Keratinocyte (primary cell): Measurements from ENCODE around the gene LSM12. TPM values are rescaled to one million over a fixed set of nuclear protein-coding genes. Genes with fewer than 3 reads are reported as not detected.

Experiments used
- DNase-seq: peaks from one replicate; pipeline ENCODE4 v3.0.0-alpha.2; 2011; ENCODE audit warnings: low read depth, missing footprints, low spot score
- FAIRE-seq: peaks from 2 replicates; lab custom pipeline; 2011; peaks lifted over from hg19 to GRCh38; lab: Jason Lieb, UNC
- H2AFZ ChIP-seq: 2 replicates; pipeline ENCODE4 v1.6.0; 2012; ENCODE audit warnings: low read length, control low read depth, inconsistent platforms; ENCODE audit not compliant: control insufficient read depth
- H3K27ac ChIP-seq: 2 replicates; pipeline ENCODE4 v1.5.1; 2011; ENCODE audit warnings: low read length; ENCODE audit not compliant: control insufficient read depth, insufficient read depth
- H3K27me3 ChIP-seq: 3 replicates; pipeline ENCODE4 v1.6.0; 2011; ENCODE audit warnings: low read length; ENCODE audit not compliant: control insufficient read depth, insufficient read depth; ENCODE audit errors: extremely low read depth
- H3K36me3 ChIP-seq, 2 experiments: 2 replicates in 1 of 2; 3 replicates in 1 of 2; pipeline ENCODE4 v1.5.1; 2011; ENCODE audit warnings: low read length in 2 of 2, mild to moderate bottlenecking in 1 of 2; ENCODE audit not compliant: control insufficient read depth in 2 of 2, insufficient read depth in 2 of 2; ENCODE audit errors: extremely low read depth in 1 of 2
- H3K4me1 ChIP-seq: 3 replicates; pipeline ENCODE4 v1.5.1; 2011; ENCODE audit warnings: low read length; ENCODE audit not compliant: control insufficient read depth, insufficient read depth; ENCODE audit errors: extremely low read depth
- H3K4me2 ChIP-seq: 3 replicates; pipeline ENCODE4 v1.6.0; 2011; ENCODE audit warnings: low read depth, low read length; ENCODE audit not compliant: control insufficient read depth, insufficient read depth; ENCODE audit errors: extremely low read depth
- H3K4me3 ChIP-seq, 3 experiments: fragments of 200-600 bp in 1 of 3; sonication (generic) in 1 of 3; 2 replicates in 2 of 3; 3 replicates in 1 of 3; pipeline ENCODE4 v1.5.1; 2011 to 2016; ENCODE audit warnings: low read length in 3 of 3, mild to moderate bottlenecking in 3 of 3, control low read depth in 2 of 3, inconsistent platforms in 1 of 3, low read depth in 1 of 3, mixed read lengths in 1 of 3, mixed run types in 1 of 3, moderate library complexity in 1 of 3; ENCODE audit not compliant: control insufficient read depth in 2 of 3, insufficient read depth in 2 of 3; ENCODE audit errors: extremely low read depth in 1 of 3
- H3K79me2 ChIP-seq: 2 replicates; pipeline ENCODE4 v1.6.0; 2012; ENCODE audit warnings: low read length; ENCODE audit not compliant: control insufficient read depth, insufficient read depth
- H3K9ac ChIP-seq: 3 replicates; pipeline ENCODE4 v1.6.0; 2011; ENCODE audit warnings: low read length; ENCODE audit not compliant: control insufficient read depth, insufficient read depth; ENCODE audit errors: extremely low read depth
- H3K9me1 ChIP-seq: 3 replicates; pipeline ENCODE4 v1.6.0; 2011; ENCODE audit warnings: low read length; ENCODE audit not compliant: control insufficient read depth, insufficient read depth; ENCODE audit errors: extremely low read depth
- H3K9me3 ChIP-seq: 2 replicates; pipeline ENCODE4 v1.5.1; 2012; ENCODE audit warnings: low read depth, low read length; ENCODE audit not compliant: control insufficient read depth
- H4K20me1 ChIP-seq: 3 replicates; pipeline ENCODE4 v1.6.0; 2011; ENCODE audit warnings: low read length; ENCODE audit not compliant: control insufficient read depth, insufficient read depth; ENCODE audit errors: extremely low read depth
- EZH2 ChIP-seq: IDR thresholded peaks from one replicate; pipeline ENCODE4 v1.6.1; 2012; ENCODE audit warnings: inconsistent platforms, mild to moderate bottlenecking, low read length, moderate library complexity
- dilution Hi-C: fragments of 300-500 bp; cut with MboI; formaldehyde crosslinking; loops from one replicate; pipeline ENCODE4 v1.7.0; 2020; ENCODE audit warnings: low sequenced_read_pairs; ENCODE audit not compliant: extremely low pct_ligation_motif_present
- polyA plus RNA-seq, 5 experiments: library from polyadenylated mRNA; depleted of rRNA in 3 of 5; stranded (reverse) in 3 of 5; stranded (forward) in 1 of 5; unstranded in 1 of 5; fragments of >200 nt; gene quantifications; 1 replicate in 1 of 5; 2 replicates in 3 of 5; 3 replicates in 1 of 5; pipeline versions ENCODE4 v1.2.1 to v1.2.3, GENCODE V29; 2011 to 2012; ENCODE audit warnings: missing spikeins in 2 of 5, low read depth in 1 of 5, low replicate concordance in 1 of 5
- TF ChIP-seq, protein P1 (sequence below), 3 experiments: IDR thresholded peaks in 1 of 3; conservative IDR thresholded peaks in 1 of 3; optimal IDR thresholded peaks in 1 of 3; 2 replicates in 2 of 3; 3 replicates in 1 of 3; pipeline versions ENCODE3 to v1.5.1; 2011; ENCODE audit warnings: low read length in 3 of 3, mild to moderate bottlenecking in 3 of 3, moderate library complexity in 2 of 3, control low read depth in 1 of 3, inconsistent platforms in 1 of 3; ENCODE audit not compliant: insufficient read depth in 2 of 3; ENCODE audit errors: extremely low read depth in 1 of 3

LSM12 gene
- polyA plus RNA-seq, 1 donor (not counting 4 experiments of a cell fraction or from before 2014, with no cell fraction given): 49.5 TPM

DNA sequence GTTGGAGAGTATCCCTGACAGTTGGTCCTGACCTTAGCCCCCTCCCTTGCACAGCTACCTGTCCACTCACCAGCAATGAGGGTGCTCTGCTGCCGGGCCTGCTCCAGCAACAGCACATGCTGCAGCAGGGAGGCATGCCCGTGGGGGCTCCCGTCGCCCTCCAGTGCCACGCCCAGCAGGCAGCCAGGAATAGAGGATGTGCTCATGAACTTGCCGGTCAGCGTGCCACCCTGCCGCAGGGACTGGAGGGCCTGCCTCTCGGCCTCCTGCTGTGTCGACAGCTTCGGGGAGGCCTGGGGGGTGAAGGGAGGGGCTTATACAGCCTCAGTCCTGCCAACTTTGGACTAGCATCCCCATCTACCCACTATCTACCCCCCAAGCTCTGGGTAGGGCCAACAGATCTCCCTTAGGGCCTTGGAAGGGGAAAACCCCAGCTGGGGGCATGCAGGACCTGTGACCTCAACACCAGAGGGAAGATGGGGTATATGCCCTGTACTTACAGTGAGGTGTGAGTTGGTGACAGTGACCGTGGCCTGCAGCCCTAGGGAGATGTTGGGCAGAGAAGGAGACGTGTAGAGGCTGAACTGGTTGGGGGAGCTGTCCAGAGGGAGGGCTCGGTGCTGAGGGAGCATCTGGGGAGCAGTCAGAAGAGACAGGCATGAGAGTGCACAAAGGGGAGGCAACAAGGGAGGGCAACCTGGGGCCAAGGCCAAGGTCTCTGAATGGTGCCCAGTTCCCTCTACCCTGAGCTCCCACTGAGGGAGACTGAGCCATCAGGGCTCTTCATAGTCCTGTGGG, 24.9 kb upstream of the LSM12 start:
- H3K4me3 ChIP-seq: no peak overlapping the region
- H3K9me3 ChIP-seq: no peaks in the 10 kb centered on the region
- no peak overlapping the region for H3K27ac ChIP-seq
- no peak overlapping the region for H3K9ac ChIP-seq
- H3K79me2 ChIP-seq: no peaks in the 10 kb centered on the region
- no peaks in the 10 kb centered on the region for H3K9me1 ChIP-seq
- H3K4me1 ChIP-seq: peaks cover 25% of the 10 kb centered on the region
- FAIRE-seq (no peak), DNase-seq (no peak)
- dilution Hi-C loops: no loop called here
- H2AFZ ChIP-seq: no peak overlapping the region
- H3K36me3 ChIP-seq: peaks cover 0 to 2% of the 10 kb centered on the region in 2 experiments
- no peaks in the 10 kb centered on the region for H4K20me1 ChIP-seq
- H3K27me3 ChIP-seq: no peaks in the 10 kb centered on the region
- TF ChIP-seq EZH2: no peak
- TF ChIP-seq, protein P1, sequence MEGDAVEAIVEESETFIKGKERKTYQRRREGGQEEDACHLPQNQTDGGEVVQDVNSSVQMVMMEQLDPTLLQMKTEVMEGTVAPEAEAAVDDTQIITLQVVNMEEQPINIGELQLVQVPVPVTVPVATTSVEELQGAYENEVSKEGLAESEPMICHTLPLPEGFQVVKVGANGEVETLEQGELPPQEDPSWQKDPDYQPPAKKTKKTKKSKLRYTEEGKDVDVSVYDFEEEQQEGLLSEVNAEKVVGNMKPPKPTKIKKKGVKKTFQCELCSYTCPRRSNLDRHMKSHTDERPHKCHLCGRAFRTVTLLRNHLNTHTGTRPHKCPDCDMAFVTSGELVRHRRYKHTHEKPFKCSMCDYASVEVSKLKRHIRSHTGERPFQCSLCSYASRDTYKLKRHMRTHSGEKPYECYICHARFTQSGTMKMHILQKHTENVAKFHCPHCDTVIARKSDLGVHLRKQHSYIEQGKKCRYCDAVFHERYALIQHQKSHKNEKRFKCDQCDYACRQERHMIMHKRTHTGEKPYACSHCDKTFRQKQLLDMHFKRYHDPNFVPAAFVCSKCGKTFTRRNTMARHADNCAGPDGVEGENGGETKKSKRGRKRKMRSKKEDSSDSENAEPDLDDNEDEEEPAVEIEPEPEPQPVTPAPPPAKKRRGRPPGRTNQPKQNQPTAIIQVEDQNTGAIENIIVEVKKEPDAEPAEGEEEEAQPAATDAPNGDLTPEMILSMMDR (optimal IDR thresholded peaks at IDR 0.05 in 1 of 3, IDR thresholded peaks at IDR 0.05 in 1 of 3, conservative IDR thresholded peaks at IDR 0.05 in 1 of 3; ENCODE audit: extremely low read depth in 1 of 3, insufficient read depth in 2 of 3, low read length in 3 of 3): no peak
- H3K4me2 ChIP-seq: no peak overlapping the region

DNA sequence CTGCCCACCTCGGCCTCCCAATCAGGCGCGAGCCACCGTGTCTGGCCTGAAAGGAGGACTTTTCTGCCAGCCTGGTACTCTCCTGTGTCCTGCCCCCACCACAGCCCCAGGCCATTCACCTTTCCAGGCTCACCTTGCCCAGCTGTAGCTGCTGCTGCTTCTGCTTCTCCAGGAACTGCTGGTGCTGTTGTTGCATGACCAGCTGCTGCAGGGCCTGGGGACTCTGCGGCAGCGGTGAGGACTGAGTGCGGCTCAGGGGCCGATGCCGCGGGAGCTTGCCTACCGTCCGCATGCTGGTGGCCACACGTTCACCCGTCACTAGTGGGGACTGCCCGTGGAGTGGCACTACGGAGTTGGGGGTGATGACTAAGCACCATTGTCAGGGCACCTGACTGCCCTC, 21.8 kb upstream of the LSM12 start:
- no peak overlapping the region for H3K4me2 ChIP-seq
- H3K27me3 ChIP-seq: no peaks in the 10 kb centered on the region
- H3K36me3 ChIP-seq: peaks cover 0 to 4% of the 10 kb centered on the region in 2 experiments
- H3K4me3 ChIP-seq: no peak overlapping the region
- DNase-seq (no peak), FAIRE-seq (no peak)
- H3K9ac ChIP-seq: no peak overlapping the region
- TF ChIP-seq, protein P1 (optimal IDR thresholded peaks at IDR 0.05 in 1 of 3, IDR thresholded peaks at IDR 0.05 in 1 of 3, conservative IDR thresholded peaks at IDR 0.05 in 1 of 3; ENCODE audit: extremely low read depth in 1 of 3, insufficient read depth in 2 of 3, low read length in 3 of 3): no peak
- no peak for TF ChIP-seq EZH2
- H3K79me2 ChIP-seq: no peaks in the 10 kb centered on the region
- peaks cover 18% of the 10 kb centered on the region for H3K4me1 ChIP-seq
- no peak overlapping the region for H2AFZ ChIP-seq
- no peak overlapping the region for H3K27ac ChIP-seq
- no peaks in the 10 kb centered on the region for H3K9me1 ChIP-seq
- dilution Hi-C loops: no loop called here
- H3K9me3 ChIP-seq: no peaks in the 10 kb centered on the region
- H4K20me1 ChIP-seq: no peaks in the 10 kb centered on the region
